Right forelimb (tissue), 1 donor: ENCODE results near the gene RHOC.
"Not testable (repeated sequence)": the region's sequence is repeated elsewhere in the genome, so short reads cannot be mapped to it uniquely, and the experiment has no call there.

ENCODE experiments used
- DNase-seq: peaks from one replicate; pipeline ENCODE4 v3.0.0-alpha.2; 2018

Gene RHOC

GRCh38 chr1:112706505-112707220 is at the start of gene RHOC:
TSS of gene RHOC (minus strand) at chr1:112707127. CDS start at chr1:112703799, 3,328 bp downstream.
- peak; percentile 64 for DNase-seq

- no peak for DNase-seq
Measured at GRCh38 chr1:112754116-112754628, 47.2 kb upstream of the RHOC start.

- DNase-seq = no peak
Measured at GRCh38 chr1:112748396-112748795, 41.5 kb upstream of the RHOC start.

GRCh38 chr1:112744009-112744578 is 37.2 kb upstream of the RHOC start:
- DNase-seq = peak; percentile 61

- DNase-seq = no peak
Measured at GRCh38 chr1:112743174-112744008, 36.5 kb upstream of the RHOC start.

- no peak for DNase-seq
Measured at GRCh38 chr1:112737573-112737972, 30.6 kb upstream of the RHOC start.

- DNase-seq = no peak
Measured at GRCh38 chr1:112735752-112736151, 28.8 kb upstream of the RHOC start.

GRCh38 chr1:112731451-112731850 is 24.5 kb upstream of the RHOC start:
- no peak for DNase-seq

GRCh38 chr1:112729909-112730308 is 23.0 kb upstream of the RHOC start:
- DNase-seq = no peak

GRCh38 chr1:112729011-112729410 is 22.1 kb upstream of the RHOC start:
- not testable (repeated sequence) for DNase-seq

GRCh38 chr1:112728306-112728971 is 21.5 kb upstream of the RHOC start:
- not testable (repeated sequence) for DNase-seq

- DNase-seq = no peak
Measured at GRCh38 chr1:112727716-112728115, 20.8 kb upstream of the RHOC start.

GRCh38 chr1:112724240-112724639 is 17.3 kb upstream of the RHOC start:
- not testable (repeated sequence) for DNase-seq

GRCh38 chr1:112723511-112723839 is 16.5 kb upstream of the RHOC start:
- no peak for DNase-seq

- no peak for DNase-seq
Measured at GRCh38 chr1:112722601-112723510, 15.9 kb upstream of the RHOC start.

GRCh38 chr1:112721966-112722524 is 15.1 kb upstream of the RHOC start:
- DNase-seq = no peak

GRCh38 chr1:112721294-112721693 is 14.4 kb upstream of the RHOC start:
- DNase-seq = not testable (repeated sequence)

- no peak for DNase-seq
Measured at GRCh38 chr1:112720800-112721199, 13.9 kb upstream of the RHOC start.

- DNase-seq = no peak
Measured at GRCh38 chr1:112719706-112720105, 12.8 kb upstream of the RHOC start.

- peak; percentile 80 for DNase-seq
Measured at GRCh38 chr1:112718691-112719418, 11.9 kb upstream of the RHOC start.
